Fibroblast of lung (primary cell): ENCODE measurements around the gene PLK1. TPM values are rescaled to one million over a fixed set of nuclear protein-coding genes. Genes with fewer than 3 reads are reported as not detected.

Experiments used
- DNase-seq, 2 donors: peaks; one replicate each; pipeline versions ENCODE4 v3.0.0 to v3.0.0-alpha.2; 2010; ENCODE audit warnings: low read depth in 2 of 2
- H2AFZ ChIP-seq: 2 replicates; pipeline ENCODE4 v1.5.1; 2012; ENCODE audit warnings: low read length, control low read depth, inconsistent platforms
- H3K27ac ChIP-seq: 2 replicates; pipeline ENCODE4 v1.5.1; 2011; ENCODE audit warnings: low read length, control low read depth; ENCODE audit not compliant: insufficient read depth
- H3K27me3 ChIP-seq: 2 replicates; pipeline ENCODE4 v1.5.1; 2011; ENCODE audit warnings: mild to moderate bottlenecking, low read length; ENCODE audit not compliant: control insufficient read depth, insufficient read depth
- H3K36me3 ChIP-seq: 2 replicates; pipeline ENCODE4 v1.5.1; 2011; ENCODE audit warnings: low read length; ENCODE audit not compliant: control insufficient read depth, insufficient read depth
- H3K4me1 ChIP-seq: 2 replicates; pipeline ENCODE4 v1.5.1; 2011; ENCODE audit warnings: low read length; ENCODE audit not compliant: control insufficient read depth, insufficient read depth; ENCODE audit errors: extremely low read depth
- H3K4me2 ChIP-seq: 2 replicates; pipeline ENCODE4 v1.5.1; 2011; ENCODE audit warnings: low read length, control low read depth; ENCODE audit not compliant: insufficient read depth; ENCODE audit errors: extremely low read depth
- H3K4me3 ChIP-seq, 4 experiments: fragments of 200-600 bp in 1 of 4; sonication (generic) in 1 of 4; replicated peaks in 1 of 4; 2 replicates each; pipeline ENCODE4 v1.5.1; 2011 to 2016; ENCODE audit warnings: low read length in 4 of 4, low read depth in 3 of 4, mild to moderate bottlenecking in 3 of 4, control low read depth in 2 of 4, inconsistent platforms in 1 of 4, mixed read lengths in 1 of 4; ENCODE audit not compliant: insufficient read depth in 1 of 4; ENCODE audit errors: control extremely low read depth in 1 of 4
- H3K79me2 ChIP-seq: 2 replicates; pipeline ENCODE4 v1.5.1; 2012; ENCODE audit warnings: mild to moderate bottlenecking, low read length, inconsistent platforms; ENCODE audit not compliant: control insufficient read depth, insufficient read depth
- H3K9ac ChIP-seq: 2 replicates; pipeline ENCODE4 v1.5.1; 2011; ENCODE audit warnings: mild to moderate bottlenecking, low read length, control low read depth; ENCODE audit not compliant: insufficient read depth
- H3K9me3 ChIP-seq: 2 replicates; pipeline ENCODE4 v1.5.1; 2012; ENCODE audit warnings: low read depth, low read length; ENCODE audit not compliant: control insufficient read depth, insufficient read depth
- H4K20me1 ChIP-seq: 2 replicates; pipeline ENCODE4 v1.5.1; 2011; ENCODE audit warnings: low read length; ENCODE audit not compliant: control insufficient read depth, insufficient read depth; ENCODE audit errors: extremely low read depth
- CTCF ChIP-seq, 2 donors: IDR thresholded peaks in 1 of 2; conservative IDR thresholded peaks in 1 of 2; 1 replicate in 1 of 2; 2 replicates in 1 of 2; pipeline ENCODE4 v1.5.1; 2011 to 2012; ENCODE audit warnings: low read length in 2 of 2, control low read depth in 1 of 2, inconsistent platforms in 1 of 2, low read depth in 1 of 2, mild to moderate bottlenecking in 1 of 2
- EZH2 ChIP-seq: IDR thresholded peaks from 2 replicates; pipeline ENCODE4 v1.5.1; 2012; ENCODE audit warnings: low read length, control low read depth, mild to moderate bottlenecking; ENCODE audit errors: missing control alignments
- polyA plus RNA-seq, 2 donors: library from polyadenylated mRNA; depleted of rRNA in 1 of 2; stranded (reverse) in 1 of 2; unstranded in 1 of 2; fragments of >200 nt; gene quantifications; 2 replicates each; pipeline ENCODE4 v1.2.1, GENCODE V29; 2011 to 2012; ENCODE audit warnings: missing spikeins in 1 of 2
- total RNA-seq: library from RNA; depleted of rRNA; stranded (reverse); fragments of >200 nt; gene quantifications from 2 replicates; pipeline ENCODE4 v1.2.1, GENCODE V29; 2014

PLK1 gene
- total and polyA plus RNA-seq, 2 donors (not counting 1 experiment from before 2014, with no cell fraction given): 6.3 to 16.2 TPM

- no peak overlapping the region for H3K4me2 ChIP-seq
- TF ChIP-seq EZH2 (no peak), CTCF (conservative IDR thresholded peaks at IDR 0.05 in 1 of 2, IDR thresholded peaks at IDR 0.05 in 1 of 2; ENCODE audit: low read depth in 1 of 2, low read length in 2 of 2) (no peak)
- H3K36me3 ChIP-seq: no peaks in the 10 kb centered on the region
- no peak for DNase-seq
- H4K20me1 ChIP-seq: no peaks in the 10 kb centered on the region
- H3K27ac ChIP-seq: no peak overlapping the region
- no peak overlapping the region for H2AFZ ChIP-seq
- no peaks in the 10 kb centered on the region for H3K27me3 ChIP-seq
- no peaks in the 10 kb centered on the region for H3K4me1 ChIP-seq
- H3K4me3 ChIP-seq: no peak overlapping the region
- H3K9me3 ChIP-seq: no peaks in the 10 kb centered on the region
- no peaks in the 10 kb centered on the region for H3K79me2 ChIP-seq
- no peak overlapping the region for H3K9ac ChIP-seq
Observed at GRCh38 chr16:23739516-23739915, 60.8 kb downstream of the PLK1 start.

Other genes starting within 250 kb of the PLK1 start
- 10.8 and 17.5 TPM in 2 replicates for gene COG7, start 225.7 kb upstream of the PLK1 start, total RNA-seq
- 20.6 and 20.9 TPM in 2 replicates for gene COG7, start 225.7 kb upstream of the PLK1 start, polyA plus RNA-seq
- gene GGA2, start 168.4 kb upstream of the PLK1 start, total RNA-seq: 19.5 and 22.9 TPM in 2 replicates
- 29.6 and 34.7 TPM in 2 replicates for gene GGA2, start 168.4 kb upstream of the PLK1 start, polyA plus RNA-seq
- gene EARS2, start 121.5 kb upstream of the PLK1 start, total RNA-seq: 28.2 and 40.3 TPM in 2 replicates
- 27.3 and 31.7 TPM in 2 replicates for gene EARS2, start 121.5 kb upstream of the PLK1 start, polyA plus RNA-seq
- 68.8 and 101 TPM in 2 replicates for gene UBFD1, start 121.2 kb upstream of the PLK1 start, total RNA-seq
- 59.6 and 66.6 TPM in 2 replicates for gene UBFD1, start 121.2 kb upstream of the PLK1 start, polyA plus RNA-seq
- 76.3 and 98.4 TPM in 2 replicates for gene NDUFAB1, start 82.6 kb upstream of the PLK1 start, total RNA-seq
- 105 and 127 TPM in 2 replicates for gene NDUFAB1, start 82.6 kb upstream of the PLK1 start, polyA plus RNA-seq
- gene PALB2, start 37.6 kb upstream of the PLK1 start, total RNA-seq: 8.1 and 9.2 TPM in 2 replicates
- gene PALB2, start 37.6 kb upstream of the PLK1 start, polyA plus RNA-seq: 7.7 and 7.9 TPM in 2 replicates
- 28.8 and 39.6 TPM in 2 replicates for gene DCTN5, start 37.4 kb upstream of the PLK1 start, total RNA-seq
- 96.7 and 118 TPM in 2 replicates for gene DCTN5, start 37.4 kb upstream of the PLK1 start, polyA plus RNA-seq
- gene ERN2, start 34.3 kb downstream of the PLK1 start, total RNA-seq: under 0.01 and 0.83 TPM in 2 replicates
- 0.07 TPM in 1 of 2 replicates, not detected in the other for gene ERN2, start 34.3 kb downstream of the PLK1 start, polyA plus RNA-seq
- gene CHP2, start 76.1 kb downstream of the PLK1 start, total RNA-seq: not detected in 2 replicates
- gene CHP2, start 76.1 kb downstream of the PLK1 start, polyA plus RNA-seq: not detected in 2 replicates
- under 0.01 TPM in 1 of 2 replicates, not detected in the other for gene PRKCB, start 157.1 kb downstream of the PLK1 start, total RNA-seq
- gene PRKCB, start 157.1 kb downstream of the PLK1 start, polyA plus RNA-seq: 0.01 and 0.03 TPM in 2 replicates